ENCODE results near the gene DAD1.

Gene DAD1

GRCh38 chr14:22556990-22557623 lies 31.9 kb downstream of the DAD1 start (continued):
- no peak for TF ChIP-seq ZBTB10 (tag by site-specific recombination; IDR thresholded peaks at IDR 0.05)
- no peak for TF ChIP-seq ZFP69B (tag by site-specific recombination; IDR thresholded peaks at IDR 0.05)
- TF ChIP-seq ZNF645 (tag by site-specific recombination; IDR thresholded peaks at IDR 0.05): no peak
- TF ChIP-seq ZSCAN18 (tag by site-specific recombination; IDR thresholded peaks at IDR 0.05): no peak
- TF ChIP-seq ZNF311 (tag by site-specific recombination; IDR thresholded peaks at IDR 0.05; ENCODE audit: borderline replicate concordance): no peak
- no peak for TF ChIP-seq ZNF169 (tag by site-specific recombination; IDR thresholded peaks at IDR 0.05)
- TF ChIP-seq HOXA7 (CRISPR knock-in tag; IDR thresholded peaks at IDR 0.05; ENCODE audit: borderline replicate concordance): no peak
- TF ChIP-seq ZBTB48 (tag by site-specific recombination; IDR thresholded peaks at IDR 0.05): no peak
- no peak for TF ChIP-seq ZNF133 (tag by site-specific recombination; IDR thresholded peaks at IDR 0.05)
- no peak for TF ChIP-seq ZNF174 (tag by site-specific recombination; IDR thresholded peaks at IDR 0.05)
- TF ChIP-seq ZNF280C (tag by site-specific recombination; IDR thresholded peaks at IDR 0.05): no peak
- TF ChIP-seq ZNF19 (tag by site-specific recombination; IDR thresholded peaks at IDR 0.05; ENCODE audit: low read depth): no peak
- no peak for TF ChIP-seq ZNF416 (tag by site-specific recombination; IDR thresholded peaks at IDR 0.05)
- TF ChIP-seq ZNF747 (tag by site-specific recombination; IDR thresholded peaks at IDR 0.05): no peak
- TF ChIP-seq ZNF266 (tag by site-specific recombination; IDR thresholded peaks at IDR 0.05; ENCODE audit: low read depth): no peak
- TF ChIP-seq ZNF433 (tag by site-specific recombination; IDR thresholded peaks at IDR 0.05; ENCODE audit: low read depth): no peak
- no peak for TF ChIP-seq HOXD13 (CRISPR knock-in tag; IDR thresholded peaks at IDR 0.05; ENCODE audit: borderline replicate concordance)
- no peak for TF ChIP-seq ZNF626 (tag by site-specific recombination; IDR thresholded peaks at IDR 0.05)
- no peak for TF ChIP-seq ZNF555 (tag by site-specific recombination; conservative IDR thresholded peaks at IDR 0.05)
- no peak for TF ChIP-seq ZNF513 (tag by site-specific recombination; IDR thresholded peaks at IDR 0.05)
- no peak for TF ChIP-seq PRDM6 (tag by site-specific recombination; IDR thresholded peaks at IDR 0.05)
- no peak for TF ChIP-seq SCRT1 (tag by site-specific recombination; IDR thresholded peaks at IDR 0.05; ENCODE audit: borderline replicate concordance)
- no peak for TF ChIP-seq ZNF639 (tag by site-specific recombination; IDR thresholded peaks at IDR 0.05)
- no peak for TF ChIP-seq ZNF558 (tag by site-specific recombination; IDR thresholded peaks at IDR 0.05)
- no peak for TF ChIP-seq ZNF76 (tag by site-specific recombination; IDR thresholded peaks at IDR 0.05; ENCODE audit: borderline replicate concordance, low read depth)
- TF ChIP-seq ZNF398 (tag by site-specific recombination; IDR thresholded peaks at IDR 0.05): no peak
